ENCODE measurements around the gene UBAC2. TPM values are rescaled to one million over a fixed set of nuclear protein-coding genes. Genes with fewer than 3 reads are reported as not detected.
"Not testable (repeated sequence)": the region's sequence is repeated elsewhere in the genome, so short reads cannot be mapped to it uniquely, and the experiment has no call there.

UBAC2 gene
- polyA plus RNA-seq, 12 donors, result 55.0 to 125 (median 89.2) TPM; not detected in 1

DNA sequence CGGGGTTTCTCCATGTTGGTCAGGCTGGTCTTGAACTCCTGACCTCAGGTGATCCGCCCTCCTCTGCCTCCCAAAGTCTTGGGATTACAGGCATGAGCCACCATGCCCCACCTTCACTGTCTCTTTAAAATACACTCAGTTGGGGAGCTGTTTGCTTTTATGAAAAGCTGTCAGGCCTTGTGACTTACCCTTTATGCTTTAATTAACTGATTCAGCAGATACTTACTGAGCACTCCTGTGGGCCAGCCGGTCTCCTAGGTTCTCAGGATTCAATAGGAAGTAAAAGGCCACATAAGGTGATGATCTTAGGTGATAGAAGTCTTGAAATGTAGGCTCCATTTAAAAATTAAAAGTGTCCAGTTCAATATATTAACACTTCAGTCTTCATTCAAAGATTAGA is 7.5 kb downstream of the UBAC2 start:
- DNase-seq, result no peak

DNA sequence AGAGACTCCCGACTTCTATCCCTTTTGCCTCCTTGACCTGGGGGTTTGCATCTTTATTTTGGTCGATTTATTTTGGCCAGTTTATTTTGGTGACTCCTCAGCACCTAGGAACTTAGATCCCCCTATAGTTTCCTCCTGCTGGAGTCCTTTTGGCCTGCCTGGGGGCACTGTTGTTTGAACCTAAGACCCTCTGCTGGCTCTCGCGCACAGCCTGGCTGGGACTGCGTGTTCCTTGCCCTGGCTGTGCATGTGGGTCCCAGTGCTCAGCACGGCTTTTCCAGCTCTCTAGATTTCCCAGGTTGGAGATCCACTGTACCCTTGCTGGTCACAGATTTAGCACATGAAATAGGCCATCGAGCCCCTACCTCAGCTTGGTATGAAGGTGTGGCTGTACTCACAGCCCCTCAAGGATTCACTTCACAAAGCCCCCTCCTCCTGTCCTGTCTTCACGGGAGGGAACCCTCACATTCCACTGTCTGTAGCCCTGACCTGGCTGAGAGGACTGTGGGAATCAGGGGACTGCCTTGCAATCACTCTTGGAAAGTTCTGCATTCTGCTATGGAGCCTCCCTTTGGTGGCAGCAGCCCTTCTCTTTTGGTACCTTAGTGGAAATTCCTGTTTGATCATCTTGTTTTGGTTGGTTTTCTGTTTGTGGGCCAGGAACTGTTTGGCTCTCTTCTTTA is 8.3 kb downstream of the UBAC2 start:
- DNase-seq, result no peak

DNA sequence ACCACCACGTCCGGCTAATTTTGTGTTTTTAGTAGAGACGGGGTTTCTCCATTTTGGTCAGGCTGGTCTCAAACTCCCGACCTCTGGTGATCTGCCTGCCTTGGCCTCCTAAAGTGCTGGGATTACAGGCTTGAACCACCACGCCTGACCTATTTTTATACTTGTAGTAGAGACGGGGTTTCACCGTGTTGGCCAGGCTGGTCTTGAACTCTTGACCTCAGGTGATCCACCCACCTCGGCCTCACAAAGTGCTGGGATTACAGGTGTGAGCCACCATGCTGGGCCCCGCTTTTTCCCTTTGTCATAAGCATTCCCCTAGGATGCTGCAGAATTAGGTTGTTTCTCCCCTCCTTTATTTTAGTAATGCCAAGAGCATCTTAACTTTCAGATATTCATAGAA is 10.0 kb downstream of the UBAC2 start:
- DNase-seq, result not testable (repeated sequence)

DNA sequence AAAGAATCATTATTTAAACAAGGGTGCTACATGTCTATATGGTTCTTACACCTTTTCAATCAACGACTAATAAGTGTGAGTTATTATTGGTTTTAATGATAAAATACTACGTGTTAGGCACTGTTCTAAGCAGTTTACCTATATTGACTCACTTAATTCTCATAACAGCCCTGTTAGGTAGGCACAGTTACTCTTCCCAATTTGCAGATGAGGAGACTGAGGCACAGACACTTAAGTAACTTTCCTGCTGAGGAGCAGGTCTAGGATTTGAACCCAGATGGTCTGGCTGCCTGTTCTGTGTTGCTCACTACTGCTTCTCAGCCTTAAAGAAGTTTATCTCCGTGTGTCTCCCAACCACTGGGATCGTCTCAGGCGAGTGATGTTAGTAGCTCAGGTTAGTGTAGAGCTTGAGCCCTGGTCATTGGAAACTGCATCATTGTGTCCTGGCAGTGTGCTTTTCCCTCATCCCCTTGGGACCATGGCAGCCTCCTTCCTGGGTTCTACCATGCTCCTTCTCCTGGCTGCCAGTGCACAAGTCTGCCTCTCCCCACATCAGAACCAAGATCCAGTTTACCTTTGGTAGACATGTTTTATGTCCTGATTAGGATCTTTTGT is 10.9 kb downstream of the UBAC2 start:
- no peak for DNase-seq

DNA sequence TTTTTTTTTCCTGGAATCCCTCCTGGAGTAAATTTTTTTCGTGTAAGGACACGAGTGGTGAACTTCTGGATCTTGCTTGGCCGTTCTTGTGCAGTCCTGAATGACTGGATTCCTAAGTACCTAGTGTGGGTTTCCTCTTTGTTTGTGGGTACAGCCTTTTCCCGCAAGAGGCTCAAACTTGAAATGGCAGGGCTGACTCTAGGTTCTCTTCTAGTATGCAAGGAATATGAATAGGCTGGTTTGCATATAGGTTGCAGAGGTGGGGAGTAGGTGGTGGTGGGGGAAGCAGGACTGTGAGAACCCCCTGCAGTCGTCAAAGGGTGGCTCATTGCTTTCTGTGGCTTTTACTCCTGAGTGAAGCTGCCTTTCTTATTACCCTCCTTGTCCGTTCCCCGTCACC is 13.6 kb downstream of the UBAC2 start:
- no peak for DNase-seq

DNA sequence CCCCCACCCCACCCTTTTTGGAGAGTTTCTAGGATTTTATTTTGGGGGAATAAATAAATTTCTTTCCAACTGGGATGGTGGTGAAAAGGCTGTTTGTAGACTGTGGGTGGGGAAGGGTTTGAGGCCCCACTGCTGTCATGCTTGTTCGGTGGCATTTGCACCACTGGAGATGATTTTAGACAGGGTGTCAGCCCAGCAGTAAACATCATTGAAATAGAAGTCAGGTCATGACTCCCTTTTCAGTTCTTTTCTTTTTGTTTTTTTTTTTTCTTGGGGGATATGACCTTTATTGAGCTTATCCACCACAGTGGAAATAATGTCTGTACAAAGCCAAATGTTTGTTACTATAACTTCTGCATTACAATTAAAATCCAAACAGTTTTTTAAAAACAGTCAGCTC is 14.1 kb downstream of the UBAC2 start:
- DNase-seq, result no peak

DNA sequence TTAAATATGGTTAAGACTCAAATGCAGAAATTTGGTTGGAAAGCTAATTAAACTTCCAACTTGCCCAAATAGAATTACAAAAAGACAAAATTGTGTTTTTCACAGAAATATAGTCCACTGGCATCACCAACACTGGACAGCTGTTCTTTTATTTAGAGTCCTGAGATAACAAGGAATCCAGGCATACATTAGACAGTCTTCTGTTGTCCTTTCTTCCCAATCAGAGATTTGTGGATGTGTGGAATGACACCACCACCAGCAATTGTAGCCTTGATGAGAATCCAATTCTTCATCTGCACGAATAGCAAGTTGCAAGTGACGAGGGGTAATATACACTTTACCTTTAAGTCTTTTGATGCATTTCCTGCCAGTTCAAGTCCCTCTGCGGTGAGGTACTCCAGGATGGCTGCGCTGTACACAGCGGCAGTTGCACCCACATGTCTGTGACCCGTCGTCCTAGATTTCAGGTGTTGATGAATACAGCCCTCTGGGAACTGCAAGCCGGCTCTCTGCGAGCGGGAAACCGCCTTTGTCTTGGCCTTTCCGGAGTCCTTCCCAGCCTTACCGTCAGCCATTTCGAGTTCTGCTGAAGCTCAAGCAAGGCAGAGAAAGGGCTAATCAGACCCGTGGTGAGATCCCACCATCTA is 14.7 kb downstream of the UBAC2 start:
- no peak for DNase-seq

DNA sequence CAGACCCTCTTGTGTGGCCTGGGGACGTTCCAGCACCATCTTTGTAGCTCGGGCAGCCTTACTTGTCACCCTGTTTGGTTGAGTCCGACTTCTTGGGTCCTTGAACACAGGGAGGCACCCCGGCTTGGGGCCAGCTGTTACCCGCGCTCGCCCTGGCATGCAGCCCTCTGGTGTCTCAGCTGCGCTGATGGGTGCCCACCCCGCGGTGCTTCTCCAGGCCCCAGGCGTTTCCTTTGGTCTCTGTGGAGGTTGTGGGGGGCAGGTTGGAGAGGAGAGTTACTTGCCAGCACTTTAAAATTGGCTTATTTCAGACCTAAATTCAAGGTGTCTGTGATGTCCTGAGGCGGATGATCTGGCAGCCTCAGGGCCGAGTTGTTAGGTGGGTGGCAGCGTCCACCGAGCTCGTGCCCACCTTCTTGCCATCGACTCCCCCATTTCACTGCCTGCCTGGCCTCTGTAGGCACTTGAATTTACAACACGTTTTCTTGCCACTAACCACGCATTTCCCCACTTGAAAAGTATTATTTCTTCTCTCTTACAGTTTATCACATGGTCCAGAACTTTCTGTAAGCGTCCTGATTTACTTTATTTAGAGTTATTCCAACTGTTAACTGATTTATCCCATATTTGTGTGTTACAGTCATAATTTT is 16.9 kb downstream of the UBAC2 start:
- no peak for DNase-seq

DNA sequence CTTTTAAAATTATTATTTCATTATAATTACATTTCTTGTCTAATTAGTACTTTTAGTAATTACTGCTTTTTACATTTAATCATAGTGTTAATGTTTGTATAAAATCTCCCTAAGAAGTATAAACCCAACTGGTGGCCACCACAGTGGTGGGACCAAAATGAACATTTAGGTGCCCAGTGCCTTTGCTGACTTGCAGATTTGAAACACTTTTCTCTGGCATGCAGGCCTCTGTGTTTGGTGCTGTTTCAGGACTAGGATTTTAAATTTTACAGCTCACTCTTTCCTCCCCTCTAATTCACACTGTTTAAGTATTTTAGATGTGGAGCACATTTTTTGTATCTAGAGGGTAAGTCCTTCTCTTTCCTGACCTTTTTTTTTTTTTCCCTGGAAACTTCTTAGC is 17.5 kb downstream of the UBAC2 start:
- no peak for DNase-seq

DNA sequence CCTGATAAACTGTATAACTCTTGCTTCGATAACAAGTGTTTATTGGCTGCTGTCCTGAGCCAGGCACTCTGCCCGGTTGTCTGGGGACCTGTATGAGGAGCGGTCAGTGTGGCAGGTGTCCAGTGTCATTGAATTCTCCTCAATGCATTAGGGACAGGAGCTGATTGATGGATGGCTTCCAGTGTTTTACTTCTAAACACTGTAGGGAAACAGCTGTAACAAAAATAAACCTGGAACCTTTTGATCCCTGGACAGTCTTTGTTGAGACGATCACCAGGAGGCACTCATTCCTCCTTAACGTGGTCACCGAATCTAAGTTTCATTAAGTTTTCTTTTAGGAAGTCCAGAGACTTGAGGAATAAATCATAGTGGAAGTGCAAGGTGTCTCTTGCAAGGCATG is 17.9 kb downstream of the UBAC2 start:
- DNase-seq, result no peak

DNA sequence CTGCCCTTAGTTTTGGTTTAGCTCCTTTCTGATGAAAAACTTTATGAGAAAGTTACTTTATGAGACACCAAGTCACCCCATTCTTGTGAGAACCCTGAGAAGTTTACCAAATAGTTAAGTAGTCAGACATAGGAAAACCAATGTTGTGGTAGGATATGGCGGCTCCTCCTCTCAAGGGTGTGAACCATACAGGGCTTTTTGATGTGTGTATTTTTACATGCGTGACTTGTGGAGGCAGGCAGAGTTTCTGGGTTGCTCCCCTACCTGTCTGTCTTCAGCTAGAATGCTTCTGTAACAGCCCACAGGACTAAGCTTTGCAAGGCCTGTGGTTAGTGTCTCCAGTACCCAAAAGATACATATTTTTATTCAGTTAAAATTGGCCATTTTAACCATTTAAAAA is 18.3 kb downstream of the UBAC2 start:
- no peak for DNase-seq

DNA sequence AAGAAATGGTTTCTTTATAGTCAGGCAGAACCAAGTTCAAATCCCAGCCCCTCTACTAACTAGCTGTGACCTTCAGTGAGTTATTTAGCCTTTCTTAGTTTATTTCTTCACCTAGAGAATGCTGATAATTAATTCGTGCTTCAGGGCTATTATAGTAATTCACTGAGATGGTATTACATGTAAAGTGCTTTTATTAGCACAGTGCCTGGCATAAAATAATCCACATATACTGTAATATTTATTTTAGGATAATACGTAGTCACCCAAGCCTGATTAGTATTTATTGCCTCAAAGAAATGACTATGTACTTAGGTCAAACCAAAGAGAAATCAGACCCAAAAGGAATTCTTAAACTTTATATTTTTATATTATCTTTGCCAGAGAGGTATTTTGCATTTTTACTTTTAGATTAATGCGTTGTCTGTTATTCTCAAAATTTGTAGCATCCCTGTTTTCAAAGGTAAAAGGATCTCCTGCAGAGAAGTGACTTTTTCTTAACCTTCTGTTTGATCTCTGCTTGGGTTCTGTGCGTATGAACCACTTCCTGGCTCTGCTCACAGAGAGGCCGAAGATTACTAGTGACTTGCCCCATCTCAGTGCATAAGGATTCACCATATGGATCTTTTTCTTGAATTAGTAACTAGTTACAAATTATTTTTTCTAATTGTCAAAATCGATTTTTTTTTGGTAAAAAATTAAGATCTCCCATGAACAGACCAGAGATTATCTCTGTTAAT is 19.7 kb downstream of the UBAC2 start:
- DNase-seq, result no peak

DNA sequence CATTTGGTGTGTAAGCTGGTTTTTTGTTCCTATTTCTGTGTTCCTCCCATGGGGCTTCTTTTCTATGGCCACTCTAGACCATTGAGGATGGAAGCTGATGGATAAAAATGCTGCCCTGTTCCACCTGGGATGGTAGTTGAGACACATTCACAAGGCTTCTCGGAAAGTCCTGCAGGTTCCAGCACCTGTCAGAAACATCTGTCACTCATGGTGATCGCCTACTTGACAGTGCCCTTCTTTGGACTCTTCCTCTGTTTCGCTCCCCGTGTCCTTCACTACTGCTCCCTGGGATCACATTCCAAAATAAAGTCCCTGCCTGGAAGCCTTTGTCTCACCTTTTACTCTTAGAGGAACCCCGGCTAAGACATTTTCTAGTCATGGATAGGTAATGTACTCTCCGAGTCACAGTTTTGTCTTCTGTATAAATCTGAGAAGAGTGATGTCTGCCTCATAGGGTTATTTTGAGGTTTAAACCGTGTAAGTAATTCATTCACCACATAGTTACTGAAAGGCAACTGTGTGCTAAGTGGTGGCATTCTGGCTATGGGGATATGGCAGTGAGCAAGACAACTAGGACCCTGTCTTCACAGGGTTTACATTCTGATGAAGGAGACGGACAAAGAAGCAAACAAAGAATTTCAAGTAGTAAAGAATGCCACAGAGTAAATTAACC is 21.0 kb downstream of the UBAC2 start:
- no peak for DNase-seq

DNA sequence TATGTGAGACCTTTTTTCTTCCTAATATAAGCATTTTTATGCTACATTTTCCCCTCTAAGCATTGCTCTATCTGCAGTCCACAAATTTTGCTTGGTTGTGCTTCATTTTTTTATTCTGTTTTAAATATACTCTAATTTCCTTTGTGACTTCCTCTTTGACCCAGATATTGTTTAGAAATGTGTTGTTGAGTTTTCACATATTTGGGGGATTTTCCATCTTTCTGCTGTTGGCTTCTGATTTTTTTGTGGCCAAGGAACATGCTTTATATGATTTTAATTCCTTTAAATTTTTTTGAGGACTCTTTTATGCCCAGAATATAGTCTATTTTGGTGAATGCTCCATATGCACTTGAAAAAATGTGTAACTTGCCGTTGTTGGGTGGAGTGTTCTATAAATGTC is 22.9 kb downstream of the UBAC2 start:
- no peak for DNase-seq

DNA sequence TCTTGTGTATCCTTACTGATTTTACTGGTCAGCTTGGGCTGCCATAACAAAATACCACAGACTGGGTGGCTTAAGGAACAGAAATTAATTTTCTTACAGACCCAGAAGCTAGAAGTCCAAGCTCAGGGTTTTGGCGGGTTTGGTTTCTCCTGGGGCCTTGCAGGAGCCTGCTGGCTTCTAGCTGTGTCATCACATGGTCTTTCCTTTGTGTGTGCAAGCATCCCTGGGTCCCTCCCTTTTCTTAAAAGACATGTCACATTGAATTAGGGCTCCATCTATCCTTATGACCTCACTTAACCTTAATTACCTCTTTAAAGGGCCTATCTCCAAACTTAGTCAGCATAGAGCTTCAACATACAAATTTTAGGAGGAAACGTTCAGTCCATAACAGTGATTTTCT is 23.4 kb downstream of the UBAC2 start:
- no peak for DNase-seq

DNA sequence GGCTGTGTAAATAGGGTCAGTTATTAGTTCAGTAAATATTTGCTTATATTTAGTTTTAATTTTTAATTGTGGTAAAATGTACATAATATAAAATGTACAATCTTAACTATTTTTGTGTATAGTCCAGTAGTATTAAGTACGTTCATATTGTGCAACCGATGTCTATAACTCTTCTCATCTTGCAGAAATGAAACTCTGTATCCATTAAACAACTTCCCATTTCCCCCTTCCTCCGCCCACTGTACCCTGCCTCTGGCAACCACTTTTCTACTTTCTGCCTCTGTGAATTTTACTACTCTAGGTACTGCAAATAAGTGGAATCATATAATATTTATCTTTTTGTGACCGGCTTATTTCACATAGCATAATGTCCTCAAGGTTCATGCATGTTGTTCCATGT is 24.4 kb downstream of the UBAC2 start:
- DNase-seq, result no peak

DNA sequence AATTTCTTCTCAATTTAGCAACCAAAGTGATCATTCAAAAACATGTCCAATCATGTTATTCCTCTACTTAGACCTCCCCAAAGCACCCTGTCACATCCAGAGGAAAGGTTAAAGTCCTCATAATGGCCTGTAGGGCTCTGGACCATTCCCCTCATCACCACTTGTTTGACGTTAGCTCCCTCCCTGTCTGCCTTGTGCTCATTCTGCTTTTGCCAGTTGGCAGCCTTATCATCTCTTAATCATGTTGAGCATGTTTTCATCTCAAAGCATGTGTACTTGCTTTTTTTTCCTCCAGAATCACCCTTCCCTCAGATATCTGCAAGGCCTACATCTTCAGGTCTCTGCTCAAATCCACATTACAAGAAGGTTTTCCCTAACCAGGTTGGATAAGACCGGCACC is 25.9 kb downstream of the UBAC2 start:
- no peak for DNase-seq

DNA sequence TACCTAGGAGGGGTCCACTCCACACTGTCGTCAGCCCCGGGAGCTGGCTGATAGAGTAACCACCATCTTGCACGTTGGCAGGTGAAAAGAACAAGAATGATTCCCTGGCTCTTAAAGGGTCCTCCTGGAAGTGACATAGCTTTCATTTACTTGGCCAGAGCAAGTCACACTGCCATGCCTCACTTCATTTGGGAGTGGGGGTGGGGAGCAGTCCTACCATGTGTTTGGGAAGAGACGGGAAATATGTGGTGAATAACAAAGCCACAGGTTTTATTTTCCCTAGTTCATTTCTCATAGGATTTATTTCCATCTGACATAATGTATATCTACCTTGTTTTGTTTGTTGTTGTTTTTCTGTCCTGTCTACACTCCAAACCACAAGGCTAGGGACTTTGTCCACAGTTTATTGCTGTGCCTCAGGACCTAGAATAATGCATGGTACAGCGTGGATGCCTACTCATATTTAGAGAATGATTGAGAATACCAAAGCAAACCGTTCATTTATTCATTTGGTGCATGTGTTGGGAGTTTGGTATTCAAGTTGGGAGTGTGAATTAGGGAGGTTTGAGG is 26.8 kb downstream of the UBAC2 start:
- no peak for DNase-seq

DNA sequence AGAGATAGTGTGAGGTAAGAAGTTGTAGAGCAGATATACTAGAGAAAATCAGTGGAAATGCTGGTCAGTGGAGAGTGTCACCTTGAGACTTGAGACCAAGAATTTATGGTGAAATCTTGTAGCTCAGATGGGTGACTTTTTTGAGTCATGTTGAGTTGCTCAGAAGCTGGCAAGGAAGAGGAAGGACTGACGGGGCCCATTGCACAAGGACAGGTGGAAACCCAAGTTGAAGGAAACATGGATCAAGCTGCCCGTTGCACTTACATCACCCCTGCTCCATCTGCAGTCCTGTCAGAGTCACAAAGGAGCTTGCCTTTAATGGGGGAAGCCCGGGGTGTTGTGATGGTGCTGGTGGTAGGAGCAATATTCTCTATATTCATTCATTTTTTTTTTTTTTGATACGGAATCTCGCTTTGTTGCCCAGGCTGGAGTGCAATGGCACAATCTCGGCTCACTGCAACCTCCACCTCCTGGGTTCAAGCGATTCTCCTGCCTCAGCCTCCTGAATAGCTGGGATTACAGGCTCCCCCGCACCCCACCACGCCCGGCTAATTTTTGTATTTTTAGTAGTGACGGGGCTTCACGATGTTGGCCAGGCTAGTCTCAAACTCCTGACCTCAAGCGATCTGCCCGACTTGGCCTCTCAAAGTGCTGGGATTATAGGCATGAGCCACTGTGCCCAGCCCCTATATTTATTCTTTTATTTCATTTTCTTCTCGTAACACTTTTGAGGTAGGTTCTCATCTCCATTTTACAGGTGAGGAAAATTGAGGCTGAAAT is 27.4 kb downstream of the UBAC2 start:
- no peak for DNase-seq
